HEK293T (cell line): ENCODE results near the gene FMN2.

Experiments
- ARNT ChIP-seq: fragments of 450-650 bp; IDR thresholded peaks from 2 replicates; pipeline ENCODE4 v1.6.1; 2017; ENCODE audit warnings: mild to moderate bottlenecking
- BHLHE40 ChIP-seq: fragments of 450-650 bp; IDR thresholded peaks from 2 replicates; pipeline ENCODE4 v1.6.1; 2016; ENCODE audit warnings: mild to moderate bottlenecking, moderate library complexity, borderline replicate concordance
- HDGF ChIP-seq: fragments of 450-650 bp; IDR thresholded peaks from 2 replicates; pipeline ENCODE4 v1.6.1; 2017; ENCODE audit warnings: antibody characterized with exemption, borderline replicate concordance
- LEF1 ChIP-seq: fragments of 450-650 bp; IDR thresholded peaks from 2 replicates; pipeline ENCODE4 v1.6.1; 2017; ENCODE audit warnings: mild to moderate bottlenecking, borderline replicate concordance
- SP1 ChIP-seq: fragments of 450-650 bp; IDR thresholded peaks from 2 replicates; pipeline ENCODE4 v1.6.1; 2017
- SUZ12 ChIP-seq: fragments of 450-650 bp; IDR thresholded peaks from 2 replicates; pipeline ENCODE4 v1.6.1; 2016; ENCODE audit warnings: mild to moderate bottlenecking
- TARDBP ChIP-seq: fragments of 450-650 bp; IDR thresholded peaks from 2 replicates; pipeline ENCODE4 v1.6.1; 2016

DNA sequence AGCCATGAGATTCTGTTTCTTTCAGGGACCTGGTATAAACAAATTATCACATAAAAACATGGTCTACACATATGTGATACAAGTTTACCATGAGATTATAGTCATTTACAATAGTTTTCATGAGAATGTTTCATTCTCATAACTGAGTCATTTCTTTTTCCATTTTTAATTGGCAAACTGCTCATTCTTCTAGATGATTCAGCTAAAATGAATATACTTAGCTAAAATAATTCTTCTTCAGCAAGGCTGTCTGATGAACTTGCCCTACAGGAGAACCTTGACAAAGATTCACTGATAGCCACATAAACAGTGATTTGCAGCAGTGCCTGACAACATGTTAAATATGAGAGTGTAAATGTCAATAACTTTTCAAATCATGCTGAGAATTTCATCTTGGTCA, 253.2 kb downstream of the FMN2 start:
- TF ChIP-seq SUZ12 (no peak), HDGF (no peak), ARNT (no peak), SP1 (no peak), LEF1 (no peak), TARDBP (no peak), BHLHE40 (no peak)
